GM21526 (cell line): Measurements from ENCODE around the gene CASK.
"Not testable (repeated sequence)": the region's sequence is repeated elsewhere in the genome, so short reads cannot be mapped to it uniquely, and the experiment has no call there.

ENCODE experiments used
- ATAC-seq: cut with Tn5 transposase; IDR thresholded peaks from one replicate; pipeline ENCODE4 v1.9.1; 2021; ENCODE audit warnings: moderate library complexity; ENCODE audit not compliant: unreplicated experiment, low FRiP score

The CASK gene

GRCh38 chrX:41750716-41751115 lies 172.6 kb downstream of the CASK start:
- ATAC-seq = no peak

- ATAC-seq = no peak
Measured at GRCh38 chrX:41739871-41740270, 183.5 kb downstream of the CASK start.

GRCh38 chrX:41737065-41737464 lies 186.3 kb downstream of the CASK start:
- no peak for ATAC-seq

- ATAC-seq = no peak
Measured at GRCh38 chrX:41734530-41734929, 188.8 kb downstream of the CASK start.

- peak; percentile 96 for ATAC-seq
Measured at GRCh38 chrX:41733939-41734338, 189.4 kb downstream of the CASK start.

GRCh38 chrX:41732260-41732659 lies 191.1 kb downstream of the CASK start:
- no peak for ATAC-seq

- ATAC-seq = no peak
Measured at GRCh38 chrX:41730081-41730480, 193.3 kb downstream of the CASK start.

GRCh38 chrX:41728125-41728524 lies 195.2 kb downstream of the CASK start:
- no peak for ATAC-seq

GRCh38 chrX:41723826-41724225 lies 199.5 kb downstream of the CASK start, which contains the start of gene GPR82:
TSS of gene GPR82 (plus strand) at chrX:41724181. CDS start at chrX:41727027, 2,846 bp downstream.
- no peak for ATAC-seq

GRCh38 chrX:41722816-41723618 lies 200.3 kb downstream of the CASK start:
- no peak for ATAC-seq

- no peak for ATAC-seq
Measured at GRCh38 chrX:41722214-41722613, 201.1 kb downstream of the CASK start.

- ATAC-seq = no peak
Measured at GRCh38 chrX:41721590-41721989, 201.8 kb downstream of the CASK start.

- peak; percentile 63 for ATAC-seq
Measured at GRCh38 chrX:41720125-41720779, 203.1 kb downstream of the CASK start.

GRCh38 chrX:41719610-41720009 lies 203.7 kb downstream of the CASK start:
- ATAC-seq = not testable (repeated sequence)

- ATAC-seq = no peak
Measured at GRCh38 chrX:41718481-41719235, 204.7 kb downstream of the CASK start.

GRCh38 chrX:41716767-41717473 lies 206.4 kb downstream of the CASK start:
- no peak for ATAC-seq

GRCh38 chrX:41716222-41716621 lies 207.1 kb downstream of the CASK start:
- no peak for ATAC-seq

- ATAC-seq = no peak
Measured at GRCh38 chrX:41711021-41711667, 212.2 kb downstream of the CASK start.

GRCh38 chrX:41708486-41708885 lies 214.9 kb downstream of the CASK start:
- ATAC-seq = no peak

GRCh38 chrX:41707218-41707617 lies 216.1 kb downstream of the CASK start:
- ATAC-seq = no peak
